ENCODE data around the gene PQBP1.

DNA sequence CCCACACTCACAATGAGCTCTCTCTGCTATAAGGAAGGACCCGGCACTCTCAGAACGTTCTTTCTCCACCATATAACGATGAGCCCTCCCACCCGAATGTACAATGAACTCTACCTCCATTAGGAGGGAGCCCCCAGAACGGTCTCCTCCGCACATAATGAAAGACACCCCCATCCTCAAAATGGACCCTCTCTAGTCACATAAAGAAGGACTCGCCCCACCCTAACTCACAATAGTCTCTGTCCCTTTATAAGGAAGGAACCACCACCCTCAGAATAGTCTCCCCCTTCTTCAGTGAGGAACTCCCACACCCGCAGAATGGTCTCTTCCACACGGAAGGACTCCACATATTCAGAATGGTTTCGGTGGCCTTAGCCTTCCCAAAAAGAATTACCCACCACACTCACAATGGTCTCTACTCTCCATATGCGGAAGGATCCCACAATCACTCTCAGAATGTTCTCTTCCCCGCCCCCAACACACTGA is 13.2 kb downstream of the PQBP1 start:
- TF ChIP-seq, protein P1, sequence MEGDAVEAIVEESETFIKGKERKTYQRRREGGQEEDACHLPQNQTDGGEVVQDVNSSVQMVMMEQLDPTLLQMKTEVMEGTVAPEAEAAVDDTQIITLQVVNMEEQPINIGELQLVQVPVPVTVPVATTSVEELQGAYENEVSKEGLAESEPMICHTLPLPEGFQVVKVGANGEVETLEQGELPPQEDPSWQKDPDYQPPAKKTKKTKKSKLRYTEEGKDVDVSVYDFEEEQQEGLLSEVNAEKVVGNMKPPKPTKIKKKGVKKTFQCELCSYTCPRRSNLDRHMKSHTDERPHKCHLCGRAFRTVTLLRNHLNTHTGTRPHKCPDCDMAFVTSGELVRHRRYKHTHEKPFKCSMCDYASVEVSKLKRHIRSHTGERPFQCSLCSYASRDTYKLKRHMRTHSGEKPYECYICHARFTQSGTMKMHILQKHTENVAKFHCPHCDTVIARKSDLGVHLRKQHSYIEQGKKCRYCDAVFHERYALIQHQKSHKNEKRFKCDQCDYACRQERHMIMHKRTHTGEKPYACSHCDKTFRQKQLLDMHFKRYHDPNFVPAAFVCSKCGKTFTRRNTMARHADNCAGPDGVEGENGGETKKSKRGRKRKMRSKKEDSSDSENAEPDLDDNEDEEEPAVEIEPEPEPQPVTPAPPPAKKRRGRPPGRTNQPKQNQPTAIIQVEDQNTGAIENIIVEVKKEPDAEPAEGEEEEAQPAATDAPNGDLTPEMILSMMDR (optimal IDR thresholded peaks at IDR 0.05 in 1 of 3, IDR thresholded peaks at IDR 0.05 in 1 of 3, conservative IDR thresholded peaks at IDR 0.05 in 1 of 3; ENCODE audit: extremely low read depth in 1 of 3, insufficient read depth in 2 of 3, low read length in 3 of 3): no peak
- no peak for TF ChIP-seq EZH2 (IDR thresholded peaks at IDR 0.05; ENCODE audit: low read length)

All from keratinocyte (primary cell).